ENCODE results near the gene PRELID2.

Gene PRELID2

DNA sequence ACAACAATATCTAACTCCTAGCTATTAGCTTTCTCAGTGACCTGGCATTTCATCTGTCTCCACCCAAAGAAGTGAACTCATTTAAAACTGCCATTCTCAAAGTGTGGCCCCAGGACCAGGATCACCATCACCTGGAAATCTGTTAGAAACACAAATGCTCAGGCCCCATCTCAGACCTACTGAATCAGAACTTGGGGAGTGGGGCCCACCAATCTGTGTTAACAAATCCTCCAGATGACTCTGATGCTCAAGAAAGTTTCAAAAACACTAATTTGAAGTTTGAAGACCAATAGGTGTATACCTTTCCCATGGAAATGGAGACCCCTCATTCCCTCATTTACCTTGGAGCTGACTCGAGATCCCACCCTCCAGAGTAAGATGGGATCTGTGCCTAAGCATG is 72.3 kb downstream of the PRELID2 start:
- TF ChIP-seq RARB (CRISPR knock-in tag; IDR thresholded peaks at IDR 0.05) (no peak), GLIS3 (CRISPR knock-in tag; IDR thresholded peaks at IDR 0.05) (no peak), BACH2 (CRISPR knock-in tag; IDR thresholded peaks at IDR 0.05; ENCODE audit: borderline replicate concordance) (no peak), PPARA (CRISPR knock-in tag; IDR thresholded peaks at IDR 0.05; ENCODE audit: borderline replicate concordance) (no peak), TOX (CRISPR knock-in tag; IDR thresholded peaks at IDR 0.05; ENCODE audit: borderline replicate concordance) (no peak), ZFP3 (CRISPR knock-in tag; IDR thresholded peaks at IDR 0.05) (no peak), ESRRG (CRISPR knock-in tag; IDR thresholded peaks at IDR 0.05) (no peak), ZFP30 (CRISPR knock-in tag; IDR thresholded peaks at IDR 0.05) (no peak), ARNTL (CRISPR knock-in tag; IDR thresholded peaks at IDR 0.05; ENCODE audit: borderline replicate concordance, low read depth) (no peak)
- ATAC-seq: no peak

DNA sequence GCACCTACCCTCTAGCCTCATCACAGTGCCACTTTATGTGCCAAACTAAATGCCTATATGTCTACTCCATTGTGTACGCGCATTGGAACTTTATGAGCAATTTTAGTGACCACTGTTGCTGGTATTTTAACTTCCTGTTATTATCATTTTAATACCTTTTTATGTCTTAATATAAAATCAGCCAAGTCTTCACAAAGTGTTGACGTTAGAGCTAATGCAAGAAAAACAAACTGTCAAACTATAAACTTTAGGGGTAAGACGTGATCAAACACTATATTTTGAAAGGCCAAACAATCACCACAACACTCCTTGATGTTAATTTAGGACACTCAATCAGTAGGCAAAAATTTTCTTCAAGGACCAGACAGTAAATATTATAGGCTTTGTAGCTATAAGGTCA is 73.9 kb downstream of the PRELID2 start:
- ATAC-seq: no peak
- TF ChIP-seq RARB (CRISPR knock-in tag; IDR thresholded peaks at IDR 0.05) (no peak), BACH2 (CRISPR knock-in tag; IDR thresholded peaks at IDR 0.05; ENCODE audit: borderline replicate concordance) (no peak), TCF4 (CRISPR knock-in tag; IDR thresholded peaks at IDR 0.05; ENCODE audit: borderline replicate concordance) (no peak), PPARA (CRISPR knock-in tag; IDR thresholded peaks at IDR 0.05; ENCODE audit: borderline replicate concordance) (no peak), ZFP3 (CRISPR knock-in tag; IDR thresholded peaks at IDR 0.05) (no peak), ESRRG (CRISPR knock-in tag; IDR thresholded peaks at IDR 0.05) (no peak)
- TF ChIP-seq, protein P1, sequence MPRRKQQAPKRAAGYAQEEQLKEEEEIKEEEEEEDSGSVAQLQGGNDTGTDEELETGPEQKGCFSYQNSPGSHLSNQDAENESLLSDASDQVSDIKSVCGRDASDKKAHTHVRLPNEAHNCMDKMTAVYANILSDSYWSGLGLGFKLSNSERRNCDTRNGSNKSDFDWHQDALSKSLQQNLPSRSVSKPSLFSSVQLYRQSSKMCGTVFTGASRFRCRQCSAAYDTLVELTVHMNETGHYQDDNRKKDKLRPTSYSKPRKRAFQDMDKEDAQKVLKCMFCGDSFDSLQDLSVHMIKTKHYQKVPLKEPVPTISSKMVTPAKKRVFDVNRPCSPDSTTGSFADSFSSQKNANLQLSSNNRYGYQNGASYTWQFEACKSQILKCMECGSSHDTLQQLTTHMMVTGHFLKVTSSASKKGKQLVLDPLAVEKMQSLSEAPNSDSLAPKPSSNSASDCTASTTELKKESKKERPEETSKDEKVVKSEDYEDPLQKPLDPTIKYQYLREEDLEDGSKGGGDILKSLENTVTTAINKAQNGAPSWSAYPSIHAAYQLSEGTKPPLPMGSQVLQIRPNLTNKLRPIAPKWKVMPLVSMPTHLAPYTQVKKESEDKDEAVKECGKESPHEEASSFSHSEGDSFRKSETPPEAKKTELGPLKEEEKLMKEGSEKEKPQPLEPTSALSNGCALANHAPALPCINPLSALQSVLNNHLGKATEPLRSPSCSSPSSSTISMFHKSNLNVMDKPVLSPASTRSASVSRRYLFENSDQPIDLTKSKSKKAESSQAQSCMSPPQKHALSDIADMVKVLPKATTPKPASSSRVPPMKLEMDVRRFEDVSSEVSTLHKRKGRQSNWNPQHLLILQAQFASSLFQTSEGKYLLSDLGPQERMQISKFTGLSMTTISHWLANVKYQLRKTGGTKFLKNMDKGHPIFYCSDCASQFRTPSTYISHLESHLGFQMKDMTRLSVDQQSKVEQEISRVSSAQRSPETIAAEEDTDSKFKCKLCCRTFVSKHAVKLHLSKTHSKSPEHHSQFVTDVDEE (CRISPR knock-in tag; IDR thresholded peaks at IDR 0.05): no peak

DNA sequence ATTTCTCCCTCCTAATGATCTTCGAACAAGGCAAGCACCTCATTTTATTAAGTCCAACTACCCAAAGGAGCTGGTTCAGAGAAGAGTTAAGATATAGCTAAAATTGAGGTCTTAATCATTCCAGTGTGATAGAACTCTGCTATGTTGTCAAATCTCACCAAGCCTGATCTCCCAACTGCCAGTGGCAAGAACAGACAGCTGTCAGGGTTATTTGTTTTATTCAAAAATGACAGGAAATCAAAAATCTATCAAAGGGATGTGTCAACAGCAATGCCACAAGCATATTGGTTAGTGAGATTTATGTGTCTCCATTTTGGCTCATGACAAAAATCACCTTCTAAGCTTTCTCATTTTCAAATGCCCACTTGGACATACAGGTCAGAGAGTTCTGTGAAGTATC is 74.5 kb downstream of the PRELID2 start:
- ATAC-seq: no peak
- TF ChIP-seq RARB (CRISPR knock-in tag; IDR thresholded peaks at IDR 0.05): no peak
- no peak for TF ChIP-seq ZFP3 (CRISPR knock-in tag; IDR thresholded peaks at IDR 0.05)
- TF ChIP-seq, protein P2, sequence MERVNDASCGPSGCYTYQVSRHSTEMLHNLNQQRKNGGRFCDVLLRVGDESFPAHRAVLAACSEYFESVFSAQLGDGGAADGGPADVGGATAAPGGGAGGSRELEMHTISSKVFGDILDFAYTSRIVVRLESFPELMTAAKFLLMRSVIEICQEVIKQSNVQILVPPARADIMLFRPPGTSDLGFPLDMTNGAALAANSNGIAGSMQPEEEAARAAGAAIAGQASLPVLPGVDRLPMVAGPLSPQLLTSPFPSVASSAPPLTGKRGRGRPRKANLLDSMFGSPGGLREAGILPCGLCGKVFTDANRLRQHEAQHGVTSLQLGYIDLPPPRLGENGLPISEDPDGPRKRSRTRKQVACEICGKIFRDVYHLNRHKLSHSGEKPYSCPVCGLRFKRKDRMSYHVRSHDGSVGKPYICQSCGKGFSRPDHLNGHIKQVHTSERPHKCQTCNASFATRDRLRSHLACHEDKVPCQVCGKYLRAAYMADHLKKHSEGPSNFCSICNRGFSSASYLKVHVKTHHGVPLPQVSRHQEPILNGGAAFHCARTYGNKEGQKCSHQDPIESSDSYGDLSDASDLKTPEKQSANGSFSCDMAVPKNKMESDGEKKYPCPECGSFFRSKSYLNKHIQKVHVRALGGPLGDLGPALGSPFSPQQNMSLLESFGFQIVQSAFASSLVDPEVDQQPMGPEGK (CRISPR knock-in tag; IDR thresholded peaks at IDR 0.05; ENCODE audit: borderline replicate concordance): no peak

DNA sequence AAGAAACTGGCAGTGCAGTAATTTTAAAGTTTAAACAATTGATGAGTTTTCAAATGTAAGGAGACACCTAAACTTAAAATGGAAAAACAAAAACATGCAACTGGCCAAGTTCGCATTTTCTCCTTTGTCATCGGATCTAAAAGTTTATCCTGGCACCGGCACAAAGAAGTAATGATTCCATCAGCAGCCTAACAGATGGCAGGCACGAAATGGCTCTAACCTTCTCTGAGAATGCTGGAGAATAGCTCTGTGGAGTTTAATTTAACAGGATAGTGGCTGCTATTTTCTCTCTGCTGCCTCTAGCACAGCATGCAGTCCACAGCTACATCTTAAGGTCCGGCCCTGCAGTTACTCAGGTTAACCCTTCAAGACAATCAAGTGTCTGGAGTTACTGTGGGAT is 82.2 kb downstream of the PRELID2 start:
- TF ChIP-seq ARNTL (CRISPR knock-in tag; IDR thresholded peaks at IDR 0.05; ENCODE audit: borderline replicate concordance, low read depth) (no peak), OSR1 (CRISPR knock-in tag; IDR thresholded peaks at IDR 0.05) (no peak), GLIS3 (CRISPR knock-in tag; IDR thresholded peaks at IDR 0.05) (no peak), TOX (CRISPR knock-in tag; IDR thresholded peaks at IDR 0.05; ENCODE audit: borderline replicate concordance) (peak; percentile 44; the same call in 1 of the 2 replicates), PPARA (CRISPR knock-in tag; IDR thresholded peaks at IDR 0.05; ENCODE audit: borderline replicate concordance) (no peak), ZNF565 (CRISPR knock-in tag; conservative IDR thresholded peaks at IDR 0.05; ENCODE audit: low read depth) (no peak), ZNF70 (CRISPR knock-in tag; IDR thresholded peaks at IDR 0.05) (no peak), RARB (CRISPR knock-in tag; IDR thresholded peaks at IDR 0.05) (no peak)
- TF ChIP-seq, protein P2 (CRISPR knock-in tag; IDR thresholded peaks at IDR 0.05; ENCODE audit: borderline replicate concordance): no peak
- ATAC-seq: peak; percentile 98

DNA sequence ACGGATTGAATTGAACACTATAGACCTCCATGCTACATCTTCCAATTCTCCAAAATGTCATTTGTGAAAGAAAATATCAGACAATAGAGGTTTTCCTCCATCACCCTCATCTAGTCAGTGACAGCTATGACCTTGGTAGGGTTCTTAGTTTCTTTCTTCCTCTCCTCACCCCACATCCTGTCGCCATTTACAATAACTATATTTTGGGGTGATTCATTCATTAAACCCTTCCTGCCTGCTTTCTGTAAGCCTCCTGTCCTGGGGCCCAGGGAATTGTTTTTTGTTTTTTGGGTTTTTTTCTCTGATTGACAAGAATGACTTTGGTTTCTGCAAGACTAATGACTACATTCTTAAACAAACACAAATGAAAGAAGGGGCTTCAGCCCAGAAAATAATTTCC is 82.6 kb downstream of the PRELID2 start:
- peak; percentile 56 for ATAC-seq

More for the DNA sequence above, 82.6 kb downstream of the PRELID2 start:
- no peak for TF ChIP-seq PPARA (CRISPR knock-in tag; IDR thresholded peaks at IDR 0.05; ENCODE audit: borderline replicate concordance)
- TF ChIP-seq, protein P2 (CRISPR knock-in tag; IDR thresholded peaks at IDR 0.05; ENCODE audit: borderline replicate concordance): no peak
- TF ChIP-seq CSDC2 (CRISPR knock-in tag; IDR thresholded peaks at IDR 0.05): no peak
